HG03280 (cell line): Measurements from ENCODE around the gene TTLL12.

Experiments
- ATAC-seq: cut with Tn5 transposase; IDR thresholded peaks from one replicate; pipeline ENCODE4 v1.9.1; 2021; ENCODE audit warnings: mild to moderate bottlenecking, moderate library complexity; ENCODE audit not compliant: unreplicated experiment

The TTLL12 gene

GRCh38 chr22:43131773-43132501 lies 55.0 kb downstream of the TTLL12 start:
- no peak for ATAC-seq

- ATAC-seq, result no peak
These were observed 57.2 kb downstream of the TTLL12 start for GRCh38 chr22:43129426-43130425.

GRCh38 chr22:43128928-43129424 lies 58.0 kb downstream of the TTLL12 start:
- ATAC-seq, result no peak

GRCh38 chr22:43128116-43128515 lies 58.8 kb downstream of the TTLL12 start:
- ATAC-seq, result no peak

GRCh38 chr22:43127166-43127908 lies 59.6 kb downstream of the TTLL12 start:
- ATAC-seq, result no peak

GRCh38 chr22:43126501-43127165 lies 60.3 kb downstream of the TTLL12 start:
- ATAC-seq, result no peak

GRCh38 chr22:43118953-43119458 lies 67.9 kb downstream of the TTLL12 start:
- peak; percentile 79 for ATAC-seq

GRCh38 chr22:43118024-43118849 lies 68.7 kb downstream of the TTLL12 start:
- peak; percentile 7 for ATAC-seq

GRCh38 chr22:43116932-43117331 lies 70.0 kb downstream of the TTLL12 start:
- no peak for ATAC-seq
